PFSK-1 (cell line): ENCODE measurements around the gene SLC35G2.

ENCODE experiments used
- FOXP2 ChIP-seq: optimal IDR thresholded peaks from 2 replicates; pipeline ENCODE3; 2011; ENCODE audit warnings: borderline replicate concordance, control low read depth, inconsistent platforms; ENCODE audit not compliant: insufficient read depth; ENCODE audit errors: extremely low read length, extremely low read depth
- POLR2AphosphoS5 ChIP-seq: IDR thresholded peaks from 2 replicates; pipeline ENCODE4 v1.6.1; 2012; ENCODE audit warnings: low read depth, mild to moderate bottlenecking, control low read depth, low read length, moderate library complexity
- SIN3A ChIP-seq: IDR thresholded peaks from 2 replicates; pipeline ENCODE4 v1.6.1; 2012; ENCODE audit warnings: mild to moderate bottlenecking, low read length, moderate library complexity, borderline replicate concordance; ENCODE audit not compliant: insufficient read depth
- TAF1 ChIP-seq: IDR thresholded peaks from 2 replicates; pipeline ENCODE4 v1.6.1; 2012; ENCODE audit warnings: low read length, control low read depth, borderline replicate concordance; ENCODE audit not compliant: insufficient read depth
- TF ChIP-seq, protein P1 (sequence below), 2 experiments: IDR thresholded peaks; 2 replicates each; pipeline versions ENCODE4 v1.6.1 to v1.8.0; 2011 to 2012; ENCODE audit warnings: low read depth in 2 of 2, low read length in 2 of 2, control low read depth in 1 of 2, inconsistent platforms in 1 of 2, mild to moderate bottlenecking in 1 of 2, moderate library complexity in 1 of 2; ENCODE audit not compliant: insufficient read depth in 1 of 2

SLC35G2 gene

DNA sequence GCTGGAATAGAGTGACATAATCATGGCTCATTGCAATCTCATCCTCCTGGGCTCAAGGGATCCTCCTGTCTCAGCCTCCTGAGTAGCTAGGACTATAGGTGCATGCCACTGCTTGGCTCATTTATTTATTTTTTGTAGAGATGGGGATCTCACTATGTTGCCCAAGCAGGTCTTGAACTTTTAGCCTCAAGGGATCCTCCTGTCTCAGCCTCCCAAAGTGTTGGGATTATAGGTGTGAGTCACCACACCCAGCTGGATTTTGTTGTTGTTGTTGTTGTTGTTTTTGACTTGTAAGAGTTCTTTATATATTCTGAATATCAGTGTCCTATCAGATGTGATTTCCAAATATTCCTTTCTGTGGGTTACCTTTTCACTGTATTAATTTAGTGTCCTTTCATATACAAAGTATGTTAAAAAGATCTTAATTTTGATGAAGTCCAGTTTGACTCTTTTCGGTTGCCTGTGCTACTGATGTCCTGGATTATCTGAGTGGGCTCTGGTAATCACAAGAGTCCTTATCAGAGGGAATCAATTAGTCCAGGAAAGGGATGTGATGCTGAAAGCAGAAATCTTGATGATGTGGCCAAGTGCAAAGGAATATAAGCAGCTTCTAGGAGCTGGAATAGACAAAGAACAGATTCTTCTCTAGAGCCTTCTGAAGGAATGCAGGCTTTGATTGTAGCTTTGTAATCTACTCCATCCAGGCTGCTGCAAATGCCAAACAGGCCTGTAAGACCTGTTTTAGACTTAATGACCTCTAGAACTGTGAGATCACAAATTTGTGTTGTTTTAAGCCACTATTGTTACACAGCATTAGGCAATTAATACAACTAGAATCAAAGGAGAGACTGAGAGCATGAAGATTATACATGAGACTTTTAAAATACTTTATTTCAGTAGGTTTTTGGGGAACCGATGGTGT, 73.3 kb downstream of the SLC35G2 start:
- no peak for TF ChIP-seq FOXP2
- TF ChIP-seq SIN3A: no peak
- no peak for TF ChIP-seq TAF1
- TF ChIP-seq POLR2AphosphoS5: no peak
- TF ChIP-seq, protein P1, sequence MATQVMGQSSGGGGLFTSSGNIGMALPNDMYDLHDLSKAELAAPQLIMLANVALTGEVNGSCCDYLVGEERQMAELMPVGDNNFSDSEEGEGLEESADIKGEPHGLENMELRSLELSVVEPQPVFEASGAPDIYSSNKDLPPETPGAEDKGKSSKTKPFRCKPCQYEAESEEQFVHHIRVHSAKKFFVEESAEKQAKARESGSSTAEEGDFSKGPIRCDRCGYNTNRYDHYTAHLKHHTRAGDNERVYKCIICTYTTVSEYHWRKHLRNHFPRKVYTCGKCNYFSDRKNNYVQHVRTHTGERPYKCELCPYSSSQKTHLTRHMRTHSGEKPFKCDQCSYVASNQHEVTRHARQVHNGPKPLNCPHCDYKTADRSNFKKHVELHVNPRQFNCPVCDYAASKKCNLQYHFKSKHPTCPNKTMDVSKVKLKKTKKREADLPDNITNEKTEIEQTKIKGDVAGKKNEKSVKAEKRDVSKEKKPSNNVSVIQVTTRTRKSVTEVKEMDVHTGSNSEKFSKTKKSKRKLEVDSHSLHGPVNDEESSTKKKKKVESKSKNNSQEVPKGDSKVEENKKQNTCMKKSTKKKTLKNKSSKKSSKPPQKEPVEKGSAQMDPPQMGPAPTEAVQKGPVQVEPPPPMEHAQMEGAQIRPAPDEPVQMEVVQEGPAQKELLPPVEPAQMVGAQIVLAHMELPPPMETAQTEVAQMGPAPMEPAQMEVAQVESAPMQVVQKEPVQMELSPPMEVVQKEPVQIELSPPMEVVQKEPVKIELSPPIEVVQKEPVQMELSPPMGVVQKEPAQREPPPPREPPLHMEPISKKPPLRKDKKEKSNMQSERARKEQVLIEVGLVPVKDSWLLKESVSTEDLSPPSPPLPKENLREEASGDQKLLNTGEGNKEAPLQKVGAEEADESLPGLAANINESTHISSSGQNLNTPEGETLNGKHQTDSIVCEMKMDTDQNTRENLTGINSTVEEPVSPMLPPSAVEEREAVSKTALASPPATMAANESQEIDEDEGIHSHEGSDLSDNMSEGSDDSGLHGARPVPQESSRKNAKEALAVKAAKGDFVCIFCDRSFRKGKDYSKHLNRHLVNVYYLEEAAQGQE (IDR thresholded peaks at IDR 0.05; ENCODE audit: insufficient read depth in 1 of 2, low read depth in 2 of 2, low read length in 2 of 2): no peak

DNA sequence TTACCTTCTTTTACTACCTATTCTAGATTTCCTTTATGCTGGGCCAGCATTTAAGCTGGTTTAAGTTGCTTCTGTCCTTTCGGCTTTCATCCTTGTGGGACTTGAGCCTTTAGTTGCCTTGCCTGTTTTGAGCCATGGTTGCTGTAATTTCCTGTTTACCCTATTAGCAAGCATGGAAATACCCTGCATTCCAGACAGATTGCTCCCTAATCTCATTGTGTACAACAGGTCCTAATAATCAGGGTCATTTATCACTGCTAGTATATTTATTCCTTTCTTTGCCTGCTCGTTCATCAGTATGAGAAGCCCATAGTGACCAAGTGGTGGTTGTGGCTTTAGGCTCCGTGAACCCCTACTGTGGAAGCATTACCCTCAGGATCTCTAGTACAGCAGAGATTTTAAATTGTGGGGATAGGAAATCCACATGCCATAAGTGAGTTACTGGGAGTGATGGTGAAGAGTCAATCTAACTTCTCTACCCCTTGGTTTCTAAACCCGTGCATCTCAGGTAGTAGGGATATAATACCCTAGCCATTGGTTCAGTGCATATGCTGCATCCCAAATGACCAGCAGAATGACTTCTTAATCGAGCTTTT, 75.0 kb downstream of the SLC35G2 start:
- TF ChIP-seq TAF1: no peak
- TF ChIP-seq SIN3A: no peak
- TF ChIP-seq POLR2AphosphoS5: no peak
- TF ChIP-seq, protein P1 (IDR thresholded peaks at IDR 0.05; ENCODE audit: insufficient read depth in 1 of 2, low read depth in 2 of 2, low read length in 2 of 2): no peak
- no peak for TF ChIP-seq FOXP2

DNA sequence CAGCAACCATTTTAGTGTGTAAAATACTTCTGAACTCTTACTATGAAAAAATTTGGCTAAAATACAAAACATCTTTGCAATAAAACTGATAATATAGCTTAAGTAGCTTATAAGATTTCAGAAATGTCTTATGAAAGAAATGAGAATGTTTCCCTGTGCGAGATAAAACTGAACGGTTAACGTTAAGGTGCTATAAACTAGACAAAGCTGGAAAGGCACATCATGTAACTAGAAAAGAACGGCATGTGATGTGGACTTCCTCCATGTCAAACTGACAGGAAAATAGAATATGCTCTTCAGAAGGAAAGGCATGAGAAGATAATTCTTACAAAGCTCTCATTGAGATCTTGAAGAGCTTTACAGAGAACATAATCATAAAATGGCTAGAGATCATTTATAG, 79.6 kb downstream of the SLC35G2 start:
- TF ChIP-seq SIN3A: no peak
- no peak for TF ChIP-seq TAF1
- TF ChIP-seq, protein P1 (IDR thresholded peaks at IDR 0.05; ENCODE audit: insufficient read depth in 1 of 2, low read depth in 2 of 2, low read length in 2 of 2): no peak
- no peak for TF ChIP-seq POLR2AphosphoS5
- TF ChIP-seq FOXP2: no peak

GRCh38 chr3:136898954-136899353, 80.0 kb downstream of the SLC35G2 start:
- TF ChIP-seq POLR2AphosphoS5 (no peak), TAF1 (no peak), SIN3A (no peak), FOXP2 (no peak)
- TF ChIP-seq, protein P1 (IDR thresholded peaks at IDR 0.05; ENCODE audit: insufficient read depth in 1 of 2, low read depth in 2 of 2, low read length in 2 of 2): no peak
